GM13976 (cell line): ENCODE data around the gene FKBP5.

Experiments used
- DNase-seq: peaks from one replicate; pipeline ENCODE4 v3.0.0; 2012; ENCODE audit warnings: low spot score
- CTCF ChIP-seq: IDR thresholded peaks from 2 replicates; pipeline ENCODE4 v1.5.1; 2012; ENCODE audit warnings: borderline replicate concordance, mild to moderate bottlenecking; ENCODE audit not compliant: insufficient read depth; ENCODE audit errors: extremely low read depth, missing control alignments, control extremely low read depth
- in situ Hi-C: fragments of 300-500 bp; cut with MboI; formaldehyde crosslinking; loops from one replicate; pipeline ENCODE4 v1.12.0; 2022; ENCODE audit warnings: low sequenced_read_pairs, mixed read lengths, inconsistent platforms; ENCODE audit not compliant: unreplicated experiment

FKBP5 gene

GRCh38 chr6:35622283-35622682 is 66.4 kb downstream of the FKBP5 start:
- in situ Hi-C loops = no loop called here
- DNase-seq = no peak
- TF ChIP-seq CTCF = no peak

- TF ChIP-seq CTCF = no peak
- DNase-seq = no peak
- in situ Hi-C loops = no loop called here
Measured at GRCh38 chr6:35620706-35621105, 68.0 kb downstream of the FKBP5 start.

- TF ChIP-seq CTCF = no peak
- no peak for DNase-seq
- in situ Hi-C loops = no loop called here
Measured at GRCh38 chr6:35613762-35614161, 75.0 kb downstream of the FKBP5 start.

GRCh38 chr6:35611240-35611639 is 77.5 kb downstream of the FKBP5 start:
- in situ Hi-C loops = no loop called here
- DNase-seq = no peak
- no peak for TF ChIP-seq CTCF

- in situ Hi-C loops = no loop called here
- no peak for TF ChIP-seq CTCF
- no peak for DNase-seq
Measured at GRCh38 chr6:35610830-35611229, 77.9 kb downstream of the FKBP5 start.

DNA sequence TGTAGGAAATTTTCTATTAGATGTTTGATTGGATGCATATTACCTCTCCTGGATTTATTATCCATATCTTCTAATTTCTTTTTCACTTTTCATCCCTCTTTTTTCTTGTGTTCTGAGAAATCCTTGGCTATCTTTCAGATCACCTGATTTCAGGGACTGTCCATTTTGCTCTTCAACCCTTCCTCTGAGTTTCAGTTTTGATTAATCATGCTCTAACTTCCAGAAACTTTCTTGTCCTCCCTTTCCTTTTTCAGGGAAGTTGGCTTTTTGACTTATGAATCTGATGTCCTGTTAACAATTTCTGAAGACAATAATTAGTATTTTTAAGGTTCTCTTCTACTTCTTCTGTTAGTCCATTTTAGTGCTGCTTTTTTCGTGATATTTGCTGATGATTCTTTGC is 79.1 kb downstream of the FKBP5 start:
- no peak for TF ChIP-seq CTCF
- no peak for DNase-seq
- in situ Hi-C loops = no loop called here

DNA sequence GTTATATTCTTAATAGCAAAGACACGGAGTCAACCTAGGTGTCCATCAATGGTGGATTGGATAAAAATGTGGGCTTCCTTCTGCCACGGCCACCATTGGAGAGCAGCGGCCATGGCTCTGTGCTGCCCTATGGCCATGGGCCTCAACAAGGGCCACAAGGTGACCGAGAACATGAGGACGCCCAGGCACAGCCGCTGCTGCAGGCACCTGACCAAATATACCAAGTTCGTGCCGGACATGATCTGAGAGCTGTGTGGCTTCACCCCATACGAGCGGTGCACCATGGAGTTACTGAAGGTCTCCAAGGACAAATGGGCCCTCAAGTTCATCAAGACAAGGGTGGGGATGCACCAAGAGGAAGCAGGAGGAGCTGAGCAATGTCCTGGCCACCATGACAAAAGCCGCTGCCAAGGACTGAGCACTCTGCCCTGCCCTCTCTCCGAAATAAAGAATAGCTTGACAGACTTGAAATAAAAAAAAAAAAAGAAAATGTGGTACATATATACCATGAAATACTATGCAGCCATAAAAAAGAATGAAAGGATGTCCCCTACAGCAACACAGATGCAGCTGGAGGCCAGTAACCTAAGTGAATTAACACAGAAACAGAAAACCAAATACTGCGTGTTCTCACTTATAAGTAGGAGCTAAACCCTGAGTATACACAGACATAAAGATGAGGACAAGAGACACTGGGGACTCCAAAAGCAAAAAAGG is 81.0 kb downstream of the FKBP5 start:
- no peak for DNase-seq
- no peak for TF ChIP-seq CTCF
- in situ Hi-C loops = no loop called here
